ENCODE data around the gene PBXIP1. TPM values are rescaled to one million over a fixed set of nuclear protein-coding genes. Genes with fewer than 3 reads are reported as not detected.

PBXIP1 gene
- total RNA-seq, 3 donors from 2014 or later = 35.6 to 146 (median 49.4) TPM

- ATAC-seq (no peak), DNase-seq (peak in 2 of 3 donors; percentile 21 to 45)
- Histone ChIP-seq H3K4me1 (ENCODE audit: low read depth) (peaks cover 22% of the 10 kb centered on the region), H3K9me3 (no peaks in the 10 kb centered on the region), H3K36me3 (ENCODE audit: low read depth) (no peaks in the 10 kb centered on the region), H3K4me3 (no peak overlapping the region)
- TF ChIP-seq, protein P1, sequence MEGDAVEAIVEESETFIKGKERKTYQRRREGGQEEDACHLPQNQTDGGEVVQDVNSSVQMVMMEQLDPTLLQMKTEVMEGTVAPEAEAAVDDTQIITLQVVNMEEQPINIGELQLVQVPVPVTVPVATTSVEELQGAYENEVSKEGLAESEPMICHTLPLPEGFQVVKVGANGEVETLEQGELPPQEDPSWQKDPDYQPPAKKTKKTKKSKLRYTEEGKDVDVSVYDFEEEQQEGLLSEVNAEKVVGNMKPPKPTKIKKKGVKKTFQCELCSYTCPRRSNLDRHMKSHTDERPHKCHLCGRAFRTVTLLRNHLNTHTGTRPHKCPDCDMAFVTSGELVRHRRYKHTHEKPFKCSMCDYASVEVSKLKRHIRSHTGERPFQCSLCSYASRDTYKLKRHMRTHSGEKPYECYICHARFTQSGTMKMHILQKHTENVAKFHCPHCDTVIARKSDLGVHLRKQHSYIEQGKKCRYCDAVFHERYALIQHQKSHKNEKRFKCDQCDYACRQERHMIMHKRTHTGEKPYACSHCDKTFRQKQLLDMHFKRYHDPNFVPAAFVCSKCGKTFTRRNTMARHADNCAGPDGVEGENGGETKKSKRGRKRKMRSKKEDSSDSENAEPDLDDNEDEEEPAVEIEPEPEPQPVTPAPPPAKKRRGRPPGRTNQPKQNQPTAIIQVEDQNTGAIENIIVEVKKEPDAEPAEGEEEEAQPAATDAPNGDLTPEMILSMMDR (IDR thresholded peaks at IDR 0.05) = no peak
- intact Hi-C loops (cut with DNase I, micrococcal nuclease) = loop anchor here in 1 of 2 donors (10.0 kb wide), 1 partner anchor 49 kb away; no protein-coding TSS in a partner anchor
Observed at GRCh38 chr1:154966111-154966510, 10.2 kb upstream of the PBXIP1 start.

- intact Hi-C loops (cut with DNase I, micrococcal nuclease) = loop anchor here in 1 of 2 donors (10.0 kb wide), 1 partner anchor 50 kb away; no protein-coding TSS in a partner anchor
- ATAC-seq (no peak), DNase-seq (peak in 2 of 3 donors; percentile 14 to 27)
- H3K9me3 ChIP-seq = no peaks in the 10 kb centered on the region
- TF ChIP-seq, protein P1 (IDR thresholded peaks at IDR 0.05) = no peak
- H3K36me3 ChIP-seq (ENCODE audit: low read depth) = no peaks in the 10 kb centered on the region
- H3K4me1 ChIP-seq (ENCODE audit: low read depth) = peaks cover 17% of the 10 kb centered on the region
- H3K4me3 ChIP-seq = no peak overlapping the region
Observed at GRCh38 chr1:154964359-154964758, 8.5 kb upstream of the PBXIP1 start.

GRCh38 chr1:154963643-154964042 is 7.7 kb upstream of the PBXIP1 start:
- Histone ChIP-seq H3K4me3 (no peak overlapping the region), H3K9me3 (no peaks in the 10 kb centered on the region), H3K36me3 (ENCODE audit: low read depth) (no peaks in the 10 kb centered on the region), H3K4me1 (ENCODE audit: low read depth) (peaks cover 17% of the 10 kb centered on the region)
- intact Hi-C loops (cut with DNase I, micrococcal nuclease) = loop anchor here in 1 of 2 donors (10.0 kb wide), 1 partner anchor 51 kb away; no protein-coding TSS in a partner anchor
- ATAC-seq (no peak), DNase-seq (peak in 2 of 3 donors; percentile 12 to 27)
- TF ChIP-seq, protein P1 (IDR thresholded peaks at IDR 0.05) = no peak

- Histone ChIP-seq H3K4me3 (no peak overlapping the region), H3K36me3 (ENCODE audit: low read depth) (no peaks in the 10 kb centered on the region), H3K9me3 (no peaks in the 10 kb centered on the region), H3K4me1 (ENCODE audit: low read depth) (peaks cover 17% of the 10 kb centered on the region)
- intact Hi-C loops (cut with DNase I, micrococcal nuclease) = loop anchor here in 1 of 2 donors (10.0 kb wide), 1 partner anchor 52 kb away; no protein-coding TSS in a partner anchor
- TF ChIP-seq, protein P1 (IDR thresholded peaks at IDR 0.05) = no peak
- no peak for ATAC-seq
- peak in 2 of 3 donors; percentile 38 to 49 for DNase-seq
Observed at GRCh38 chr1:154962795-154963330, 7.0 kb upstream of the PBXIP1 start.

DNA sequence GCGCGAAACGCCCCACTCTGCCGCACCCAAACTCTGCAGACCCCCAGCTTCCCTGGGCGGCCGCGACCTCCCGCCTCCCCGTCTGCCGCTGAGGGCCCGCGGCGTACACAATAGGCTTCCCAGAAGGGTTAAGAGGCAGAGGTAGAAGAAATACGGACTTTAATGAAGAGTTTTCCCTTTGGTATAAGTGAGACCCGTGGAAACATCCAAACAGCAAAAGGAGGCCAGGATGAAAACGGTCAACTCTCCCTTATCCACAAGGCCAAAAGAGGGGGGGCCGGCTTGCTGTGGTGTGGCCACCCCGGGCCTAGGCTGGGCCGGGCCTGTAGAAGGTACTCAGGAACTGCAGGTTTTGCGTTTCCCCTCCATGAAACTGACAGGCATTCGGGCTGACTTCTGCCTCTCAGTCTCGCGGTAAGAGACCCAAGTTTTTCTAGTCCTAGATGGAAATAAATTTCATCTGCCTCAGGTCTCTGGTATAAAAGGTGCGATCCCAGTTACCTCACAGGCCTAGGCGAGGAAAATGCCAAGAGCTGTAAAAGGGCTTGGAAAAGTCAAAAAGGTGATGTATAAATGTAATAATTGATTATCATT is 6.4 kb upstream of the PBXIP1 start:
- TF ChIP-seq, protein P1 (IDR thresholded peaks at IDR 0.05) = no peak
- intact Hi-C loops (cut with DNase I, micrococcal nuclease) = loop anchor here in 1 of 2 donors (10.0 kb wide), 1 partner anchor 53 kb away; no protein-coding TSS in a partner anchor
- peak; percentile 17 for ATAC-seq
- DNase-seq = peak in 2 of 3 donors; percentile 56 to 62
- H3K4me3 ChIP-seq = peak overlapping the region; percentile 80
- no peaks in the 10 kb centered on the region for H3K36me3 ChIP-seq (ENCODE audit: low read depth)
- no peaks in the 10 kb centered on the region for H3K9me3 ChIP-seq
- H3K4me1 ChIP-seq (ENCODE audit: low read depth) = peaks cover 17% of the 10 kb centered on the region
